TTC549 (cell line): ENCODE data around the gene PDE3A.

ENCODE experiments used
- FAIRE-seq: peaks from 2 replicates; lab custom pipeline; 2012; peaks lifted over from hg19 to GRCh38; lab: Jason Lieb, UNC

Gene PDE3A

GRCh38 chr12:20495997-20496396 lies 127.7 kb downstream of the PDE3A start:
- FAIRE-seq, result no peak

- FAIRE-seq, result no peak
Observed at GRCh38 chr12:20497707-20498106, 129.4 kb downstream of the PDE3A start.

- FAIRE-seq, result no peak
Observed at GRCh38 chr12:20501958-20502357, 133.6 kb downstream of the PDE3A start.

- no peak for FAIRE-seq
Observed at GRCh38 chr12:20503858-20504257, 135.5 kb downstream of the PDE3A start.

- no peak for FAIRE-seq
Observed at GRCh38 chr12:20505056-20505455, 136.7 kb downstream of the PDE3A start.

GRCh38 chr12:20507056-20507455 lies 138.7 kb downstream of the PDE3A start:
- FAIRE-seq, result no peak

GRCh38 chr12:20507711-20508110 lies 139.4 kb downstream of the PDE3A start:
- FAIRE-seq, result no peak

GRCh38 chr12:20508359-20508758 lies 140.0 kb downstream of the PDE3A start:
- FAIRE-seq, result no peak

- FAIRE-seq, result no peak
Observed at GRCh38 chr12:20508962-20509361, 140.6 kb downstream of the PDE3A start.

GRCh38 chr12:20510811-20511210 lies 142.5 kb downstream of the PDE3A start:
- FAIRE-seq, result no peak

GRCh38 chr12:20513189-20513588 lies 144.9 kb downstream of the PDE3A start:
- FAIRE-seq, result no peak

- no peak for FAIRE-seq
Observed at GRCh38 chr12:20514598-20514997, 146.3 kb downstream of the PDE3A start.

GRCh38 chr12:20520532-20520931 lies 152.2 kb downstream of the PDE3A start:
- FAIRE-seq, result no peak

GRCh38 chr12:20523658-20524057 lies 155.3 kb downstream of the PDE3A start:
- no peak for FAIRE-seq

GRCh38 chr12:20524113-20524512 lies 155.8 kb downstream of the PDE3A start:
- no peak for FAIRE-seq

GRCh38 chr12:20525064-20525610 lies 156.8 kb downstream of the PDE3A start:
- FAIRE-seq, result no peak

GRCh38 chr12:20527417-20528163 lies 159.3 kb downstream of the PDE3A start:
- no peak for FAIRE-seq

- FAIRE-seq, result no peak
Observed at GRCh38 chr12:20528208-20528607, 159.9 kb downstream of the PDE3A start.

GRCh38 chr12:20546267-20546666 lies 177.9 kb downstream of the PDE3A start:
- no peak for FAIRE-seq

GRCh38 chr12:20547816-20548575 lies 179.7 kb downstream of the PDE3A start:
- FAIRE-seq, result no peak

- FAIRE-seq, result no peak
Observed at GRCh38 chr12:20548611-20549010, 180.3 kb downstream of the PDE3A start.

- FAIRE-seq, result no peak
Observed at GRCh38 chr12:20549108-20549719, 180.9 kb downstream of the PDE3A start.
